ENCODE data around the gene ANO2. TPM values are rescaled to one million over a fixed set of nuclear protein-coding genes. Genes with fewer than 3 reads are reported as not detected.

ANO2 gene
- total RNA-seq, 1 experiment from 2014 or later, result not detected

DNA sequence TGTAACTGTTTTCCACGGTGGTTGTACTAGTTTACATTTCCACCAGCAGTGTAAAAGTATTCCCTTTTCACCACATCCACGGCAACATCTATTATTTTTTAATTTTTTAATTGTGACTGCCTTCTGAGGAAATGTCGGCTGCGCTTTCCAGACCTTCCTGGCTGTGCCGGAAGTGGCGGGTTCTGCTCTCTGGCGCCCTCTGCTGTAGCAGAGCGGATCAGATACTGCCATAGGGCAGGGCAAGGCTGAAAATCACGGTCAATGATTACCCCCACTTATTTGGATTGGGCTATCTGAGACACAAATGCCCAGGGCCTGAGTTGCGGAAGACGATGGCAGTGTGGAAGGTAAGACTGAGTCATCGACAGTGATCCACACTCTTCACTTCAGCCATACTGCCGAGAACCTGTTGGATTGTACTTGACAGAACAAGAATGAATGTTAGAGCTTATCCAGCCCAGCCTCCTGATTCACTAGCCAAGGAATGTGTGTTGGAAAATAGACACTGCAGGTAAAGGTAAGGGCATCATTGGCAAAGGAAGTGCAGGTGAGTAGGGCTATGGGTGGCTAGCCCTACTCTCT, 388.9 kb downstream of the ANO2 start:
- Histone ChIP-seq H3K9me3 (ENCODE audit: low read length) (no peaks in the 10 kb centered on the region), H3K9ac (ENCODE audit: low read length) (no peak overlapping the region), H3K4me1 (ENCODE audit: insufficient read depth, low read length) (no peaks in the 10 kb centered on the region), H3K4me2 (ENCODE audit: low read length) (no peak overlapping the region), H4K20me1 (ENCODE audit: low read length) (no peaks in the 10 kb centered on the region), H2AFZ (ENCODE audit: low read length) (no peak overlapping the region), H3K27me3 (ENCODE audit: low read length) (no peaks in the 10 kb centered on the region), H3K4me3 (ENCODE audit: low read length) (no peak overlapping the region), H3K27ac (ENCODE audit: low read length) (no peak overlapping the region), H3K36me3 (ENCODE audit: low read depth, low read length) (no peaks in the 10 kb centered on the region), H3F3A (ENCODE audit: low read length, unreplicated experiment) (no peaks in the 10 kb centered on the region), H3K9me2 (replicated peaks; ENCODE audit: low read length) (no peaks in the 10 kb centered on the region), H3K79me2 (ENCODE audit: low read length) (no peaks in the 10 kb centered on the region)
- ChIA-PET CTCF (no interaction called here), POLR2A (ENCODE audit: unreplicated experiment) (no interaction called here)
- intact Hi-C loops (cut with micrococcal nuclease), result no loop called here
- no peak for ATAC-seq
- BruUV-seq (replicated peaks), result no TSS peak
- peak; percentile 2 for DNase-seq
- TF ChIP-seq, protein P1, sequence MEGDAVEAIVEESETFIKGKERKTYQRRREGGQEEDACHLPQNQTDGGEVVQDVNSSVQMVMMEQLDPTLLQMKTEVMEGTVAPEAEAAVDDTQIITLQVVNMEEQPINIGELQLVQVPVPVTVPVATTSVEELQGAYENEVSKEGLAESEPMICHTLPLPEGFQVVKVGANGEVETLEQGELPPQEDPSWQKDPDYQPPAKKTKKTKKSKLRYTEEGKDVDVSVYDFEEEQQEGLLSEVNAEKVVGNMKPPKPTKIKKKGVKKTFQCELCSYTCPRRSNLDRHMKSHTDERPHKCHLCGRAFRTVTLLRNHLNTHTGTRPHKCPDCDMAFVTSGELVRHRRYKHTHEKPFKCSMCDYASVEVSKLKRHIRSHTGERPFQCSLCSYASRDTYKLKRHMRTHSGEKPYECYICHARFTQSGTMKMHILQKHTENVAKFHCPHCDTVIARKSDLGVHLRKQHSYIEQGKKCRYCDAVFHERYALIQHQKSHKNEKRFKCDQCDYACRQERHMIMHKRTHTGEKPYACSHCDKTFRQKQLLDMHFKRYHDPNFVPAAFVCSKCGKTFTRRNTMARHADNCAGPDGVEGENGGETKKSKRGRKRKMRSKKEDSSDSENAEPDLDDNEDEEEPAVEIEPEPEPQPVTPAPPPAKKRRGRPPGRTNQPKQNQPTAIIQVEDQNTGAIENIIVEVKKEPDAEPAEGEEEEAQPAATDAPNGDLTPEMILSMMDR (conservative IDR thresholded peaks at IDR 0.05; ENCODE audit: low read depth, low read length), result peak; percentile 42; the same call in 1 of the 2 replicates
- TF ChIP-seq EZH2 (IDR thresholded peaks at IDR 0.05; ENCODE audit: low read length, unreplicated experiment), result no peak
- no peak for TF ChIP-seq EZH2phosphoT487 (IDR thresholded peaks at IDR 0.05; ENCODE audit: borderline replicate concordance, low read length)

- Histone ChIP-seq H3K27ac (ENCODE audit: low read length) (no peak overlapping the region), H3K9me2 (replicated peaks; ENCODE audit: low read length) (no peaks in the 10 kb centered on the region), H3K9me3 (ENCODE audit: low read length) (no peaks in the 10 kb centered on the region), H2AFZ (ENCODE audit: low read length) (no peak overlapping the region), H3K4me3 (ENCODE audit: low read length) (no peak overlapping the region), H3K4me2 (ENCODE audit: low read length) (no peak overlapping the region), H3K9ac (ENCODE audit: low read length) (no peak overlapping the region), H3K79me2 (ENCODE audit: low read length) (no peaks in the 10 kb centered on the region), H3K27me3 (ENCODE audit: low read length) (no peaks in the 10 kb centered on the region), H3F3A (ENCODE audit: low read length, unreplicated experiment) (no peaks in the 10 kb centered on the region), H3K4me1 (ENCODE audit: insufficient read depth, low read length) (no peaks in the 10 kb centered on the region), H4K20me1 (ENCODE audit: low read length) (no peaks in the 10 kb centered on the region), H3K36me3 (ENCODE audit: low read depth, low read length) (no peaks in the 10 kb centered on the region)
- ATAC-seq (no peak), DNase-seq (no peak)
- TF ChIP-seq, protein P1 (conservative IDR thresholded peaks at IDR 0.05; ENCODE audit: low read depth, low read length), result no peak
- TF ChIP-seq EZH2phosphoT487 (IDR thresholded peaks at IDR 0.05; ENCODE audit: borderline replicate concordance, low read length) (no peak), EZH2 (IDR thresholded peaks at IDR 0.05; ENCODE audit: low read length, unreplicated experiment) (no peak)
- CTCF ChIA-PET, result no interaction called here
- no TSS peak for BruUV-seq (replicated peaks)
- intact Hi-C loops (cut with micrococcal nuclease), result no loop called here
- POLR2A ChIA-PET (ENCODE audit: unreplicated experiment), result no interaction called here
Observed at GRCh38 chr12:5554711-5555110, 390.3 kb downstream of the ANO2 start.

GRCh38 chr12:5549011-5549410, 396.0 kb downstream of the ANO2 start:
- Histone ChIP-seq H3K9me3 (ENCODE audit: low read length) (no peaks in the 10 kb centered on the region), H3K9me2 (replicated peaks; ENCODE audit: low read length) (no peaks in the 10 kb centered on the region), H3F3A (ENCODE audit: low read length, unreplicated experiment) (no peaks in the 10 kb centered on the region), H3K4me2 (ENCODE audit: low read length) (no peak overlapping the region), H3K4me1 (ENCODE audit: insufficient read depth, low read length) (no peaks in the 10 kb centered on the region), H3K4me3 (ENCODE audit: low read length) (no peak overlapping the region), H3K27me3 (ENCODE audit: low read length) (no peaks in the 10 kb centered on the region), H4K20me1 (ENCODE audit: low read length) (no peaks in the 10 kb centered on the region), H2AFZ (ENCODE audit: low read length) (no peak overlapping the region), H3K36me3 (ENCODE audit: low read depth, low read length) (no peaks in the 10 kb centered on the region), H3K79me2 (ENCODE audit: low read length) (no peaks in the 10 kb centered on the region), H3K9ac (ENCODE audit: low read length) (no peak overlapping the region), H3K27ac (ENCODE audit: low read length) (no peak overlapping the region)
- ChIA-PET POLR2A (ENCODE audit: unreplicated experiment) (no interaction called here), CTCF (no interaction called here)
- ATAC-seq, result no peak
- no peak for DNase-seq
- TF ChIP-seq EZH2phosphoT487 (IDR thresholded peaks at IDR 0.05; ENCODE audit: borderline replicate concordance, low read length), result no peak
- TF ChIP-seq, protein P1 (conservative IDR thresholded peaks at IDR 0.05; ENCODE audit: low read depth, low read length), result no peak
- no peak for TF ChIP-seq EZH2 (IDR thresholded peaks at IDR 0.05; ENCODE audit: low read length, unreplicated experiment)
- intact Hi-C loops (cut with micrococcal nuclease), result no loop called here
- no TSS peak for BruUV-seq (replicated peaks)
